PC-9 (cell line): Measurements from ENCODE around the gene MYO15B. TPM values are rescaled to one million over a fixed set of nuclear protein-coding genes. Genes with fewer than 3 reads are reported as not detected.

Experiments used
- Bru-seq: library from RNA; stranded (reverse); fragments of 400-500 nt; gene quantifications from one replicate; lab custom pipeline; 2021; lab: Mats Ljungman, UMichigan
- BruChase-seq, 2 experiments: library from RNA; stranded (reverse); fragments of 400-500 nt; gene quantifications; one replicate each; lab custom pipeline; 2021; lab: Mats Ljungman, UMichigan
- BruUV-seq: library from RNA; stranded (reverse); fragments of 400-500 nt; replicated peaks from 2 replicates; lab custom pipeline; 2021; lab: Mats Ljungman, UMichigan
- CTCF ChIA-PET: fragments of 300-600 bp; sonication (Branson Sonifier 250); formaldehyde crosslinking; loops from one replicate; lab custom pipeline; 2022; ENCODE audit warnings: antibody characterized with exemption; lab: Charles Lee
- POLR2A ChIA-PET: fragments of 300-600 bp; sonication (Branson Sonifier 250); formaldehyde crosslinking; loops from one replicate; lab custom pipeline; 2022; ENCODE audit warnings: antibody characterized with exemption; ENCODE audit not compliant: unreplicated experiment; lab: Charles Lee
- DNase-seq, 2 experiments: peaks; one replicate each; pipeline versions ENCODE4 v3.0.0 to v3.0.0-alpha.2; 2015 to 2022; ENCODE audit warnings: mixed read lengths in 1 of 2
- H2AFZ ChIP-seq: fragments of 200-600 bp; sonication (generic); 2 replicates; pipeline ENCODE4 v1.8.1; 2017; ENCODE audit warnings: antibody characterized with exemption
- H3F3A ChIP-seq: fragments of 200-600 bp; sonication (generic); 2 replicates; pipeline ENCODE4 v1.8.1; 2017; ENCODE audit warnings: antibody characterized with exemption, mild to moderate bottlenecking, low read depth; ENCODE audit not compliant: insufficient read depth
- H3K27ac ChIP-seq: fragments of 200-600 bp; sonication (generic); 2 replicates; pipeline ENCODE4 v1.6.1; 2016; ENCODE audit warnings: mixed run types
- H3K27me3 ChIP-seq: fragments of 200-600 bp; sonication (generic); 2 replicates; pipeline ENCODE4 v1.6.1; 2016; ENCODE audit warnings: low read depth, mixed run types; ENCODE audit not compliant: insufficient read depth
- H3K36me3 ChIP-seq: fragments of 200-600 bp; sonication (generic); 2 replicates; pipeline ENCODE4 v1.6.1; 2016; ENCODE audit warnings: low read depth, mixed run types
- H3K4me1 ChIP-seq: fragments of 200-600 bp; sonication (generic); replicated peaks from 2 replicates; pipeline ENCODE4 v1.6.1; 2016; ENCODE audit warnings: mixed run types; ENCODE audit not compliant: insufficient read depth
- H3K4me2 ChIP-seq: fragments of 200-600 bp; sonication (generic); 2 replicates; pipeline ENCODE4 v1.6.1; 2017; ENCODE audit warnings: mixed run types
- H3K4me3 ChIP-seq: fragments of 200-600 bp; sonication (generic); 2 replicates; pipeline ENCODE4 v1.6.1; 2016; ENCODE audit warnings: mixed run types
- H3K79me2 ChIP-seq: fragments of 200-600 bp; sonication (generic); 2 replicates; pipeline ENCODE4 v1.6.1; 2017; ENCODE audit warnings: low read depth, mixed run types
- H3K9me2 ChIP-seq: fragments of 200-600 bp; sonication (generic); 2 replicates; pipeline ENCODE4 v1.8.1; 2017; ENCODE audit warnings: mild to moderate bottlenecking; ENCODE audit not compliant: insufficient read depth
- H3K9me3 ChIP-seq: fragments of 200-600 bp; sonication (generic); 2 replicates; pipeline ENCODE4 v1.8.1; 2016; ENCODE audit warnings: low read depth; ENCODE audit not compliant: insufficient read depth
- H4K20me1 ChIP-seq: fragments of 200-600 bp; sonication (generic); 2 replicates; pipeline ENCODE4 v1.8.1; 2017; ENCODE audit not compliant: insufficient read depth
- EZH2 ChIP-seq: fragments of 200-600 bp; sonication (generic); IDR thresholded peaks from 2 replicates; pipeline ENCODE4 v1.8.0; 2017; ENCODE audit warnings: antibody characterized with exemption, low read depth
- intact Hi-C: fragments of 100-400 bp; cut with micrococcal nuclease; formaldehyde crosslinking; loops from one replicate; pipeline ENCODE4 v1.10.0; 2022; ENCODE audit not compliant: unreplicated experiment
- long read RNA-seq: library from polyadenylated mRNA; stranded (forward); transcript quantifications from one replicate; pipeline ENCODE4 v2.0.0, GENCODE V29; 2022
- total RNA-seq: library from RNA; stranded (reverse); gene quantifications from 2 replicates; pipeline ENCODE4 v1.2.3, GENCODE V29; 2021
- TF ChIP-seq, protein P1 (sequence below): fragments of 200-600 bp; sonication (generic); conservative IDR thresholded peaks from 2 replicates; pipeline ENCODE4 v1.6.1; 2017; ENCODE audit warnings: mixed run types, antibody characterized with exemption, mild to moderate bottlenecking, moderate library complexity

The MYO15B gene
- 53.5 and 79.7 TPM in 2 replicates for total RNA-seq
- percentile 35 among the genes with signal in this experiment for Bru-seq, nascent RNA
- BruChase-seq, experiment 1, labeled RNA remaining after a 2-hour chase, result percentile 46 among the genes with signal in this experiment
- BruChase-seq, experiment 2, labeled RNA remaining after a 6-hour chase, result percentile 47 among the genes with signal in this experiment
- long read RNA-seq, partial matches to known transcripts, result 3 of 8 reads
- long read RNA-seq, other reads (novel, unspliced or antisense), result 5 of 8 reads

DNA sequence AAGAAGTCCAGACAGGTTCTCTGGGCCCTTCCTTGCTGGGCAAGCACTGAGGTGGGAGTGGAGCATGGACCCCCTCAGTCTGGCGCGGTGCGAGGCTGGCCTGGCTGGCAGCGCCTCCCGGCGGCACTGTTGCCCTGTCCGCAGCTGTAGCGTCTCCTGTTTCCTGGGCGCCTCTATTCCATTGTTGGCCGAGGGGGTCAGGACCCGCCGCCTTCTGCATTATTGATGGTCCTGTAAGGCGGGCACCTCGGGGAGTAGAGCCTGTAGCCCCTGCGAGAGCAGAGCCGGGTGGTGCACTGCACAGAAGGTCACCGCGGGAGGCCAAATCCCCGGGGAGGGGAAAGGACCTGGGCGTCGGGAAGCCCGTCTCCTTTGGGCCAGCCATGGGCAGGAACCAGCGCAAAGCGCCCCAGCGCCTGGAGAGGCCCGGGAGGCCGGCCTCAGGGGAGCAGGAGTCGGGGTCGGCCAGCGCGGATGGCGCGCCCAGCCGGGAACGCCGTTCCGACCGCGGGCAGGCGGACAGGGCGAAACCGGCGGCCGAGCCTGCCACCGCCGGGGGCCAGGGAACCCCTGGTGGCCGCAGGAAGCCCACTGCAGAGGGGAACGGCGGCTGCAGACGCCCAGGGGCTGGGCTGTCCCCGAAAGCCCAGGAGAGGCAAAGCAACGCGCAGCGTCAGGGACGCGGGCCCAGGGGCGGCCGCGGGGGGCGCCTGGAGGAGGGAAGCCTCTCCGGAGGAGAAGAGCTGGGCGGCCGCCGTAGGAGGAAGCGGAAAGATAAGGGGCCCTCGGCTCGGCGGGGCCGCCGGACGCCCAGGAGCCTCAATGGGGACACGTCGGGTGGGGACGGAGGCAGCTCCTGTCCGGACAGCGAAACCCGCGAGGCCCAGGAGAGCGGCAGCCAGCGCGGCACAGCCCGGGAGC lies at the start of gene MYO15B:
TSS of gene MYO15B (plus strand) at position 126 of the 921 bp plus-strand sequence. CDS start at position 384, 258 bp downstream.
- H3K9me2 ChIP-seq, result no peaks in the 10 kb centered on the region
- POLR2A ChIA-PET, result interaction anchor here (0.5 kb wide), 1 partner anchor 56 kb away, joined by 3 read pairs; no protein-coding TSS in a partner anchor
- peak within 1 kb of the TSS; percentile 66 for H3K4me2 ChIP-seq
- TSS peak; percentile 19 for BruUV-seq
- no peak within 1 kb of the TSS for H3K27ac ChIP-seq
- 0 out of 2 replicates have a peak within 1 kb of the TSS, but pooled peaks have one; percentile 39 for H2AFZ ChIP-seq
- H3K36me3 ChIP-seq, result no peaks in the 10 kb centered on the region
- TF ChIP-seq EZH2, result no peak
- TF ChIP-seq, protein P1, sequence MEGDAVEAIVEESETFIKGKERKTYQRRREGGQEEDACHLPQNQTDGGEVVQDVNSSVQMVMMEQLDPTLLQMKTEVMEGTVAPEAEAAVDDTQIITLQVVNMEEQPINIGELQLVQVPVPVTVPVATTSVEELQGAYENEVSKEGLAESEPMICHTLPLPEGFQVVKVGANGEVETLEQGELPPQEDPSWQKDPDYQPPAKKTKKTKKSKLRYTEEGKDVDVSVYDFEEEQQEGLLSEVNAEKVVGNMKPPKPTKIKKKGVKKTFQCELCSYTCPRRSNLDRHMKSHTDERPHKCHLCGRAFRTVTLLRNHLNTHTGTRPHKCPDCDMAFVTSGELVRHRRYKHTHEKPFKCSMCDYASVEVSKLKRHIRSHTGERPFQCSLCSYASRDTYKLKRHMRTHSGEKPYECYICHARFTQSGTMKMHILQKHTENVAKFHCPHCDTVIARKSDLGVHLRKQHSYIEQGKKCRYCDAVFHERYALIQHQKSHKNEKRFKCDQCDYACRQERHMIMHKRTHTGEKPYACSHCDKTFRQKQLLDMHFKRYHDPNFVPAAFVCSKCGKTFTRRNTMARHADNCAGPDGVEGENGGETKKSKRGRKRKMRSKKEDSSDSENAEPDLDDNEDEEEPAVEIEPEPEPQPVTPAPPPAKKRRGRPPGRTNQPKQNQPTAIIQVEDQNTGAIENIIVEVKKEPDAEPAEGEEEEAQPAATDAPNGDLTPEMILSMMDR, result no peak
- H3K9me3 ChIP-seq, result no peaks in the 10 kb centered on the region
- H3K4me1 ChIP-seq, result no peaks in the 10 kb centered on the region
- no peaks in the 10 kb centered on the region for H4K20me1 ChIP-seq
- no peaks in the 10 kb centered on the region for H3K27me3 ChIP-seq
- no peaks in the 10 kb centered on the region for H3K79me2 ChIP-seq
- peaks cover 11% of the 10 kb centered on the region; the same call in 1 of the 2 replicates for H3F3A ChIP-seq
- CTCF ChIA-PET, result interaction anchor here (0.5 kb wide), 1 partner anchor 350 kb away, joined by 3 read pairs; no protein-coding TSS in a partner anchor
- intact Hi-C loops, result loop anchor here (2.0 to 5.0 kb wide), 2 partner anchors 41 to 63 kb away; partner anchors contain the start of gene LLGL2
- H3K4me3 ChIP-seq, result peak within 1 kb of the TSS; percentile 35; the same call in 1 of the 2 replicates
- no peak for DNase-seq

DNA sequence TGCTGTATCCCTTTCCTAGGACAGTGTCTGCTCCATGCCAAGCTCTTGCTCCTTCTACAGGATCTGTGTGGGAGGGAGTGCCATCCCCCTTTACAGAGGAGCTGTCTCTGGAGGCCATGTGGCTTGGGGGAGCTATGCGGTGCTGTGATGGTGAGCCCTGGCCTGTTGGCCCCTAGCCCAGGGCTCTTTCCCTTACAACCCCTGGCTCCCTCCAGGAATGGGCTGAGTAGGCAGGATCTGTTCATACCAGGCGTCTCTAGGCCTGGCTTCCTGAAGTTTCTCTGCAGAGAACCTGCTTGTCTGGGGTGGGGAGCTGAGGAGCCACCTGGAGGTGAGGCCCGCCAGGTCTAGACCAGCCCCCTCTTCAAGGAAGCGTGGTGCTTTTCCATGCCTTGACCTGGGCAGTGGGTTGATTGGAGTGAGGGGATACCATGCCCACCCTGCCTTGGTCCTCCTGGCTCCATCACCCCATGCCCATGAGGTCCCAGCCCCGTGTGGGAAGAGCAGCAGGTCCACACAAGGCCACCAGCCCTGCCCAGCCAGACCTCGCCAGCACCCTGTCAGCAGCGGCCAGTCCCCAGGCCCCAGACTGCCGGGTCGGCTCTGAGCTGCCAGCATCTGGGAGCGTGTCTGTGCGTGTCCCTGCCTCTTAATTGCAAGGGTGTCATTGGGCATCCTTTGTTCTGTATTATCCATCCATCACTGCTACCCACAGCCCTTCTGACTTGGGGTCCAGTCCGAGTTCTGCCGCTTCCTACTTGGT lies 47.5 kb upstream of the MYO15B start:
- TF ChIP-seq, protein P1, result no peak
- no peak overlapping the region for H3K27ac ChIP-seq
- no peak overlapping the region for H2AFZ ChIP-seq
- H3K27me3 ChIP-seq, result no peaks in the 10 kb centered on the region
- DNase-seq, result no peak
- BruUV-seq, result no TSS peak
- no peaks in the 10 kb centered on the region for H3F3A ChIP-seq
- H3K9me2 ChIP-seq, result no peaks in the 10 kb centered on the region
- H3K4me3 ChIP-seq, result no peak overlapping the region
- no peaks in the 10 kb centered on the region for H3K36me3 ChIP-seq
- ChIA-PET CTCF (interaction anchor here (0.5 kb wide), 1 partner anchor 448 kb away, joined by 13 read pairs; no protein-coding TSS in a partner anchor), POLR2A (no interaction called here)
- 0 out of 2 replicates have a peak, but pooled peaks cover 6% of the 10 kb centered on the region for H3K79me2 ChIP-seq
- H3K4me2 ChIP-seq, result no peak overlapping the region
- H3K4me1 ChIP-seq, result no peaks in the 10 kb centered on the region
- no peaks in the 10 kb centered on the region for H3K9me3 ChIP-seq
- H4K20me1 ChIP-seq, result no peaks in the 10 kb centered on the region
- intact Hi-C loops, result no loop called here
